Heart right ventricle (tissue), 16 donors: ENCODE results near the gene ZNF570. TPM values are rescaled to one million over a fixed set of nuclear protein-coding genes. Genes with fewer than 3 reads are reported as not detected.

Experiments
- ATAC-seq, 8 donors: fragments of 200-7000 bp; cut with Tn5 transposase; one replicate each; pipeline ENCODE4 v1.9.1; 2020; ENCODE audit warnings: mild to moderate bottlenecking in 8 of 8, moderate library complexity in 8 of 8, moderate number of reproducible peaks in 1 of 8
- DNase-seq, 2 donors: peaks; one replicate each; pipeline ENCODE4 v3.0.0-alpha.2; 2020
- H3K27ac ChIP-seq, 10 donors: fragments of 200-600 bp; sonication (generic) in 2 of 10; one replicate each; pipeline versions ENCODE4 v1.5.0 to v1.8.0; 2020 to 2022; ENCODE audit warnings: mild to moderate bottlenecking in 3 of 10
- H3K27me3 ChIP-seq, 7 donors: fragments of 200-600 bp; one replicate each; pipeline ENCODE4 v1.8.0; 2021 to 2022; ENCODE audit warnings: mild to moderate bottlenecking in 2 of 7
- H3K36me3 ChIP-seq, 9 donors: fragments of 200-600 bp; sonication (generic) in 1 of 9; one replicate each; pipeline versions ENCODE4 v1.5.0 to v1.8.0; 2020 to 2022; ENCODE audit warnings: mild to moderate bottlenecking in 2 of 9
- H3K4me1 ChIP-seq, 9 donors: fragments of 200-600 bp; sonication (generic) in 1 of 9; one replicate each; pipeline versions ENCODE4 v1.5.0 to v1.8.0; 2020 to 2022; ENCODE audit warnings: mild to moderate bottlenecking in 4 of 9
- H3K4me3 ChIP-seq, 10 donors: fragments of 200-600 bp; sonication (generic) in 2 of 10; one replicate each; pipeline versions ENCODE4 v1.5.0 to v1.8.0; 2020 to 2022; ENCODE audit warnings: mild to moderate bottlenecking in 7 of 10, moderate library complexity in 2 of 10
- H3K9me3 ChIP-seq, 11 donors: fragments of 200-600 bp in 10 of 11; sonication (generic) in 2 of 11; one replicate each; pipeline versions ENCODE4 v1.5.0 to v1.8.0; 2013 to 2022; ENCODE audit warnings: mild to moderate bottlenecking in 2 of 11, control low read depth in 1 of 11, moderate library complexity in 1 of 11
- WGBS, 2 donors: extraction: QIAGEN DNeasy Blood & Tissue Kit; methylation state at CpG; one replicate each; pipeline ENCODE4 v1.1.7; 2013; ENCODE audit warnings: inconsistent platforms in 1 of 2; 5-methylcytosine and 5-hydroxymethylcytosine counted together
- intact Hi-C, 10 donors: fragments of 100-400 bp; cut with DNase I; formaldehyde crosslinking; loops; one replicate each; pipeline versions ENCODE4 v1.11.1 to v1.14.2; 2022
- long read RNA-seq, 3 donors: library from polyadenylated mRNA; unstranded; transcript quantifications; one replicate each; pipeline ENCODE4 v2.0.0, GENCODE V29; 2020 to 2021
- polyA plus RNA-seq, 2 donors: library from polyadenylated mRNA; stranded (reverse); fragments of 200-250 nt; gene quantifications; one replicate each; pipeline ENCODE4 v1.2.3, GENCODE V29; 2013
- total RNA-seq, 10 donors: library from RNA; stranded (reverse); fragmentation: NEBNext Ultra II Directional in 3 of 10; extraction: Animal tissue kit (Norgen Biotek cat#: 25700) in 3 of 10; gene quantifications; one replicate each; pipeline versions ENCODE4 v1.2.1 to v1.2.4, GENCODE V29; 2021 to 2023
- TF ChIP-seq, protein P1 (sequence below), 9 donors: fragments of 200-600 bp; sonication (generic) in 2 of 9; IDR thresholded peaks; one replicate each; pipeline versions ENCODE4 v1.5.0 to v1.8.0; 2021 to 2022; ENCODE audit warnings: antibody characterized with exemption in 9 of 9, mild to moderate bottlenecking in 5 of 9, moderate library complexity in 1 of 9
- donor health status: Arrhythmogenic right ventricular cardiomyopathy.
- donor health status: ischemic (EF 13 %, LVEDD 7.1; RV severe dilation, severe dysfunction).
- donor health status: healthy with polysubstance abuse.
- donor health status: DM: no; HTN: yes; CAD: no.
- donor health status: DM: no; HTN: no; CAD: no.
- donor health status: ischemic (EF 25% LVEDD 6.9; RV normal size, moderate dysfunction).
- donor health status: ischemic (EF 25% LVEDD 5.7; RV mildly dilated, moderate dysfunction).
- donor health status: healthy.
- donor health status: DM: yes; HTN: yes; CAD: no.
- donor health status: Ischemic cardiomyopathy.
- donor health status: ischemic (EF 35%, LVEDD 5.7; RV mildly dilated, moderate dysfunction).
- donor health status: nonischemic (EF 11% LVEDD 7.7; RV severe dilation, severe dysfunction).
- donor health status: DM: yes; HTN: yes; CAD: no.
- donor health status: PGD.
- donor health status: ischemic (EF 29% LVEDD 5.4; RV normal size, mild dysfunction).
- donor health status: nonischemic (EF 23%, LVEDD 6.1; RV moderate dilation, normal function).

ZNF570 gene
- total RNA-seq (1 to 10 TPM; 5.2 to 9.8 (median 8.1) TPM), polyA plus RNA-seq (1 to 10 TPM; 2.1 to 2.6 TPM)
- long read RNA-seq, donor 1, partial matches to known transcripts = 0 of 4 reads
- long read RNA-seq, donor 1, other reads (novel, unspliced or antisense) = 4 of 4 reads
- long read RNA-seq, donor 2, partial matches to known transcripts = 0 of 5 reads
- long read RNA-seq, donor 2, other reads (novel, unspliced or antisense) = 5 of 5 reads
- long read RNA-seq, donor 3, full-length matches to known transcripts = 4 of 5 reads
- long read RNA-seq, donor 3, partial matches to known transcripts = 0 of 5 reads
- long read RNA-seq, donor 3, other reads (novel, unspliced or antisense) = 1 of 5 reads

- Histone ChIP-seq H3K9me3 (peaks cover 0 to 60% (median 7%) of the 10 kb centered on the region in 11 donors), H3K27me3 (no peaks in the 10 kb centered on the region), H3K4me3 (peak within 1 kb of the TSS; percentile 54 to 85 (median 72)), H3K27ac (peak within 1 kb of the TSS; percentile 87 to 99 (median 94)), H3K36me3 (peaks cover 0 to 47% (median 24%) of the 10 kb centered on the region in 9 donors), H3K4me1 (peaks cover 2 to 34% (median 27%) of the 10 kb centered on the region in 9 donors)
- ATAC-seq (peak; percentile 88 to 93 (median 91)), DNase-seq (peak; percentile 89 to 91)
- WGBS, 2 donors = 0% methylated on average over 63 of the region's 63 CpGs
- TF ChIP-seq, protein P1, sequence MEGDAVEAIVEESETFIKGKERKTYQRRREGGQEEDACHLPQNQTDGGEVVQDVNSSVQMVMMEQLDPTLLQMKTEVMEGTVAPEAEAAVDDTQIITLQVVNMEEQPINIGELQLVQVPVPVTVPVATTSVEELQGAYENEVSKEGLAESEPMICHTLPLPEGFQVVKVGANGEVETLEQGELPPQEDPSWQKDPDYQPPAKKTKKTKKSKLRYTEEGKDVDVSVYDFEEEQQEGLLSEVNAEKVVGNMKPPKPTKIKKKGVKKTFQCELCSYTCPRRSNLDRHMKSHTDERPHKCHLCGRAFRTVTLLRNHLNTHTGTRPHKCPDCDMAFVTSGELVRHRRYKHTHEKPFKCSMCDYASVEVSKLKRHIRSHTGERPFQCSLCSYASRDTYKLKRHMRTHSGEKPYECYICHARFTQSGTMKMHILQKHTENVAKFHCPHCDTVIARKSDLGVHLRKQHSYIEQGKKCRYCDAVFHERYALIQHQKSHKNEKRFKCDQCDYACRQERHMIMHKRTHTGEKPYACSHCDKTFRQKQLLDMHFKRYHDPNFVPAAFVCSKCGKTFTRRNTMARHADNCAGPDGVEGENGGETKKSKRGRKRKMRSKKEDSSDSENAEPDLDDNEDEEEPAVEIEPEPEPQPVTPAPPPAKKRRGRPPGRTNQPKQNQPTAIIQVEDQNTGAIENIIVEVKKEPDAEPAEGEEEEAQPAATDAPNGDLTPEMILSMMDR (IDR thresholded peaks at IDR 0.05) = peak in 1 of 9 donors; percentile 8
- intact Hi-C loops = loop anchor here in 6 of 10 donors (1.0 to 10.0 kb wide), 7 partner anchors 37 to 497 kb away; partner anchors contain the start of genes ZNF527 (in 3 of the 6), ZNF793 (in 3 of the 6) and ZNF585A (in 1 of the 6)
Measured at GRCh38 chr19:37468961-37469777, at the start of gene ZNF570. ZNF570 (plus strand) TSS chr19:37469356; CDS start chr19:37470355, 999 bp downstream.

DNA sequence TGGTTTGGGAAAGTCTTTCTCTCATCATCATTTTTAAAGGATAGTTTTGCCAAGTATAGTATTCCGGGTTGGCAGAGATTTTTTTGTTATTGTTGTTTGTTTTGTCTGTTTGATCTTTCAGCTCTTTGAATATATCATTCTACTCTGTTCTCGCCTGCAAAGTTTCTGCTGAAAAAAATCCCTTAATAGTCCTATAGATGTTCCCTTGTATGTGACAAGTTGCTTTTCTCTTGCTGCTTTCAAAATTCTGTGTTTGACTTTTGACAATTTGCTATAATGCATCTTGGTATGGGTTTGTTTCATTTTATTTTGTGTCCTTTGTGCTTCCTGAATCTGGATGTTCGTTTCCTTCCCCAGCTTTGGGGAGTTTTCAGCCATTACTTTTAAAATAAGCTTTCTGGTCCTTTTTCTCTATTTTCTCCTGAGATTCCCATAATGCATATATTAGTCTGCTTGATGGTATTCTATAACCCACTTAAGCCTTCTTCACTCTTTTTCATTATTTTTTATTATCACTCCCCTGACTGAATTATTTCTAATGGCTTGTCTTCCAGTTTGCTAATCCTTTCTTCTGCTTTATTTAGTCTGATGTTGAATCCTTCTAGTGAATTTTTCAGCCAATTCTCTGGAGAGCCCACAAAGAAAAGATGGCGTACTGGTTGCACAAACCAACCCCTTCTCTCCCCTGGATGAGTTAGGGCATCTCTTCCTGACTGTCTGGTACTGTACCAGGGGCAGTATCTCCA lies 16.5 kb upstream of the ZNF570 start:
- 98 to 99% methylated on average over 4 of the region's 4 CpGs for WGBS, 2 donors
- no peaks in the 10 kb centered on the region for H3K4me1 ChIP-seq
- intact Hi-C loops = no loop called here
- no peaks in the 10 kb centered on the region for H3K27me3 ChIP-seq
- ATAC-seq = no peak
- H3K27ac ChIP-seq = no peak overlapping the region
- H3K9me3 ChIP-seq = peaks cover 7 to 100% (median 94%) of the 10 kb centered on the region in 11 donors
- DNase-seq = no peak
- H3K4me3 ChIP-seq = no peak overlapping the region
- peaks cover 0 to 75% (median 35%) of the 10 kb centered on the region in 9 donors for H3K36me3 ChIP-seq
- TF ChIP-seq, protein P1 (IDR thresholded peaks at IDR 0.05) = no peak

DNA sequence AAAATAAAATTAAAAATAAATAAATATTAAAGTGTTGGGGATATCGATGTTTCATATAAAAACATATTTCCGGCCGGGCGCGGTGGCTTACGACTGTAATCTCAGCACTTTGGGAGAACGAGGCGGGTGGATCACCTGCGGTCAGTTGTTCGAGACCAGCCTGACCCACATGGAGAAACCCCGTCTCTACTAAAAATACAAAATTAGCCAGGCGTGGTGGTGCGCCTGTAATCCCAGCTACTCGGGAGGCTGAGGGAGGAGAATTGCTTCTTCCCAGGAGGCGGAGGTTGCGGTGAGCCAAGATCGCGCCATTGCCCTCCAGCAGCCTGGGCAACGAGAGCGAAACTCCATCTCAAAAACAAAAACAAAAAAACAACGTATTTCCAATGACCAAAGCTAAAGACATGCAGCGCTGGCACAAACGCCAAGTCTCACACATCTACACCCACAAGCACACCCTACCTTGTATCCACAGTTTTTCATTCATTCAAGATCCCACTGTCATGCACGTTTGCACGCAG lies 2.8 kb upstream of the ZNF570 start:
- DNase-seq = no peak
- H3K36me3 ChIP-seq = peaks cover 0 to 51% (median 25%) of the 10 kb centered on the region in 9 donors
- no peak for ATAC-seq
- intact Hi-C loops = loop anchor here in 6 of 10 donors (2.0 to 10.0 kb wide), 8 partner anchors 40 to 494 kb away; partner anchors contain the start of genes ZNF793 (in 4 of the 6), ZNF527 (in 3 of the 6), ZFP30 (in 1 of the 6) and ZNF585A (in 1 of the 6)
- H3K9me3 ChIP-seq = peaks cover 0 to 60% (median 15%) of the 10 kb centered on the region in 11 donors
- H3K4me1 ChIP-seq = peaks cover 2 to 34% (median 27%) of the 10 kb centered on the region in 9 donors
- peak overlapping the region; percentile 71 to 85 (median 79) for H3K4me3 ChIP-seq
- 32 to 36% methylated on average over 25 of the region's 25 CpGs for WGBS, 2 donors
- TF ChIP-seq, protein P1 (IDR thresholded peaks at IDR 0.05) = no peak
- no peaks in the 10 kb centered on the region for H3K27me3 ChIP-seq
- peak overlapping the region in 9 of 10 donors; percentile 85 to 99 (median 95) for H3K27ac ChIP-seq
